Left ventricle myocardium superior (tissue), 1 donor: ENCODE data around the gene BSDC1. TPM values are rescaled to one million over a fixed set of nuclear protein-coding genes. Genes with fewer than 3 reads are reported as not detected.
A peak's percentile ranks its signal among the peaks of the same experiment; 100 is the strongest.
"Not testable (repeated sequence)": the region's sequence is repeated elsewhere in the genome, so short reads cannot be mapped to it uniquely, and the experiment has no call there.

Experiments
- ATAC-seq: fragments of 200-7000 bp; cut with Tn5 transposase; one replicate; pipeline ENCODE4 v1.9.1; 2020; ENCODE audit warnings: mild to moderate bottlenecking, moderate library complexity
- DNase-seq: peaks from one replicate; pipeline ENCODE4 v3.0.0-alpha.2; 2020
- intact Hi-C: fragments of 100-400 bp; cut with micrococcal nuclease; formaldehyde crosslinking; loops from one replicate; pipeline ENCODE4 v1.11.0; 2022
- total RNA-seq: library from RNA; stranded (reverse); fragmentation: NEBNext Ultra II Directional; extraction: Animal tissue kit (Norgen Biotek cat#: 25700); gene quantifications from one replicate; pipeline ENCODE4 v1.2.1, GENCODE V29; 2021
- donor health status: DM: no; HTN: yes; CAD: no; lungs with severe emphysema.

The BSDC1 gene
- total RNA-seq, 1 donor from 2014 or later = 40.5 TPM

DNA sequence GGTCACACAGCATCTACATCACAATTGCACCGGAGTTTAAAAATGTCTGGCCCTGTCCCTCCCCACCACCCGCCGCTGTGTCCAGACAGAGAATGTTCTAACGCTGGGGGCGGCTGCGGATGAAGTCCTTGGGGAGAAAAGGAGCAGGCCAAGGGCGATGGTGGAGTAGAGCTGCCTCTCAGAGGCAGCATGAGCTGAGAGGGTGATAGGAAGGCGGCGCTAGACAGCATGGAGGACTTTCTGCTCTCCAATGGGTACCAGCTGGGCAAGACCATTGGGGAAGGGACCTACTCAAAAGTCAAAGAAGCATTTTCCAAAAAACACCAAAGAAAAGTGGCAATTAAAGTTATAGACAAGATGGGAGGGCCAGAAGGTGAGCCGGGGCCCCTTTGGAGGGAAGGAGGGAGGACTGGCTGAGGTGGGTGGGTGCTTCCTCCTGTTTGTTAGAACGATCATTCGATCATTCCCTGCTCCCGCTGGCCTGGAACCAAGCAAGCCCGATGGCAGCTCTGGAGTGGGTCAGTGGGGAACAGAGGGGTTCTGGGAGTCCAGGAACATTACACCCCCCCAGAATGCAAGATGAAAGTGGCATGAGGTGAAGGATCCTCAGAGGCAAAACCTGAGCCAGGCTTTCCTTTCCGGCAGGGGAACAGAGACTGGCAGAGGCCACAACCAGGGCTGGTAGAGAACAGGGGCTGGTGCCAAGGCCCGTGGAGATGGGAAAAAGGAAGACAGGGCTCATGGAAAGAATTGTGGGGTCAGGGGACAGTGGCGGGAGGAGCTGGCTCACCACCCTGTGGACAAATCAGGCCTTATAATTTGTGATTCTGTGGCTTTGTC, 31.5 kb downstream of the BSDC1 start, which contains the start of the genes FAM229A and TSSK3:
FAM229A (minus strand) TSS at position 12 of the 840 bp plus-strand sequence. CDS start 394 bp downstream, outside the sequence.
TSSK3 (plus strand) TSS at position 66 of the 840 bp plus-strand sequence; CDS start at position 229, 163 bp downstream.
- intact Hi-C loops = no loop called here
- peak; percentile 31 for ATAC-seq
- DNase-seq = no peak

DNA sequence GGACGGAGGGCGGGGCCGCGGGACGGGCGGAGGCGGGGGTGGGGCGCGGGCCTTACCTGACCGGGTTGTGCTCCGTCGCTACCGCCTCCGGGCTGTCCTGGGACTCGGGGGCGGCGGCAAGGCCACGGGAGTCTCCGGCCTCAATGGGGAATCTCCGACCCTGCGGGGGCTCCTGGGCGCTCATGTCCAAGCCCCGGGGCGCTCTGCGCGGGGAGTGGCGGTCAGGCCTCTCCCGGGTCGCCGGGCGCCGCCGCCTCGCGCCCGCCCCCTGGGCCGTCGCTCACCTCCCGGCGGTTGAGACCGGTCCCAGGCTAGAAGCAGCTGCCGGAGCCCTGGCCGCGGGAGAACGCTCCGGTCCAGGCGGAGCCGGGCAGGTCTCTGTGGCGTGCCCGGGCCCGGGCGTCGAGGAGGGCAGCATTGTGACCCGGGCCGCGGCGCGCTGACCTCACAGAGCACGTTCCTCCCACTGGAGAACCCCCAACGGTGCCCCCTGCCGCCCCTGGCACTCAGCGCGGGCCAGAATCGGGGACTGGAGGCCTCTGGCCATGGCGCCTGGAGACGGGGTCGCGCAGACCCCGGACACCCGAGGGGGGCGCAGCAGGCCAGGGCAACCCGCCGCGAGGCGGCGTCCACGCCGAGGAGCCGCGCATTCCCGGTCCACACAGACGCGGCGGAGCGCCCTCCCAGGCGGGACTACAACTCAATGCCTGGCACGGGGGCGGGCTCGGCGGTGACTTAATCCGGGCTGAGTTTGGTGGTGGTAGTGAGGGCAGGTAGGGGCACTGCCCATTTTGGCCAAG, 32.4 kb downstream of the BSDC1 start:
- intact Hi-C loops = no loop called here
- ATAC-seq (peak; percentile 80), DNase-seq (peak; percentile 80)

- DNase-seq = no peak
- intact Hi-C loops = no loop called here
- no peak for ATAC-seq
Observed at GRCh38 chr1:32361308-32361673, 33.0 kb downstream of the BSDC1 start.

DNA sequence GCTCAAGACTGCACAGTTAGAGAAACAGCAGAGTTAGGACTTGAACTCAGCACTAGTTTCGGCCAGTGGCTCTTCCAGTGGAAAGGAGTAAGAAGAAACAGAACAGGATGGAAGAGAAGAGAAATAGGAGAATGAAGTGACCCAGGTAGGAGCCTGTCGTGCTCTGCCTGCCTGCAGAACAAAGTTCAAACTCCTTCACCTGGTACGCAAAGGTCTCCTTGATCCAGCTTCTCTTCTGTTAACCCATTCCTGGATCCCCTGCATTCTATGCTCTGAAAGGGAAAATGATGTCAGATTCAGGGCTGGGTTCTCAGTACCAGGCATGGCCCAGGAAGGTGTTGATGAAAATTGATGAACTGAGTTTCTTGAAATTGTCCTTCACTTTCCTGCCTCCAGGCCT, 35.8 kb downstream of the BSDC1 start:
- DNase-seq = no peak
- intact Hi-C loops = no loop called here
- ATAC-seq = no peak

GRCh38 chr1:32357614-32358013, 36.6 kb downstream of the BSDC1 start:
- ATAC-seq (no peak), DNase-seq (no peak)
- intact Hi-C loops = no loop called here

DNA sequence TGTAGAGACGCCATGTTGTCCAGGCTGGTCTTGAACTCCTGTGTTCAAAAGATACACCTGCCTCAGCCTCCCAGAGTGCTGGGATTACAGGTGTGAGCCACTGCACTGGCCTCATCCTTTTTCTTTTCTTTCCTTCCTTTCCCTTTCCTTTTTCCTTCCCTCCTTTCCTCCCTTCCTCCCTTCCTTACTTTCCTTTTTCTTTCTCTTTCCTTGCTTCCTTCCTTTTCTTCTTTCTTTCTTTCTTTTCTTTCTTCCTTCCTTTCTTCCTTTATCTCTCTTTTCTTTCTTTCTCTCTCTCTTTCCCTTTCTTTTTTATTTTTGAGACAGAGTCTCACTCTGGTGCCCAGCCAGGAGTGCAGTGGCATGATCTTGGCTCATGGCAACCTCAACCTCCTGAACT, 37.8 kb downstream of the BSDC1 start:
- intact Hi-C loops = no loop called here
- ATAC-seq = no peak
- no peak for DNase-seq

DNA sequence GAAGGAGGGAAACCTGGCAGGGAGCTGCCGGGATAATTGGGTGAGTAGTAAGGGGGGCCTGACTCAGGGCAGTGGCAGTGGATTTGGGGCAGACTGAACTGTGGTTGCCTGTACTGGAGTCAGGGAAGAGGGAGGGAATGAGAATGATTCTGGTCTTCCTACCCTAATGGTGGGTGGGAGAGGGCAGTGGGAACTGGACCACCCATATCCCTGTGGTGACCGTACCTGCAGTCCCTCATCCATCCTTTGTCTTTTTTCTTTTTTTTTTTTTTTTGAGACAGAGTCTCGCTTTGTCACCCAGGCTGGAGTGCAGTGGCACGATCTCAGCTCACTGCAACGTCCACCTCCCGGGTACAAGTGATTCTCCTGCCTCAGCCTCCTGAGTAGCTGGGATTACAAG, 38.5 kb downstream of the BSDC1 start:
- ATAC-seq, DNase-seq, intact Hi-C loops: not testable (repeated sequence)

GRCh38 chr1:32353886-32354570, 40.2 kb downstream of the BSDC1 start:
- intact Hi-C loops = no loop called here
- ATAC-seq (peak; percentile 17), DNase-seq (peak; percentile 68)

- DNase-seq = peak; percentile 63
- peak; percentile 8 for ATAC-seq
- intact Hi-C loops = no loop called here
Observed at GRCh38 chr1:32353431-32353830, 40.8 kb downstream of the BSDC1 start.

DNA sequence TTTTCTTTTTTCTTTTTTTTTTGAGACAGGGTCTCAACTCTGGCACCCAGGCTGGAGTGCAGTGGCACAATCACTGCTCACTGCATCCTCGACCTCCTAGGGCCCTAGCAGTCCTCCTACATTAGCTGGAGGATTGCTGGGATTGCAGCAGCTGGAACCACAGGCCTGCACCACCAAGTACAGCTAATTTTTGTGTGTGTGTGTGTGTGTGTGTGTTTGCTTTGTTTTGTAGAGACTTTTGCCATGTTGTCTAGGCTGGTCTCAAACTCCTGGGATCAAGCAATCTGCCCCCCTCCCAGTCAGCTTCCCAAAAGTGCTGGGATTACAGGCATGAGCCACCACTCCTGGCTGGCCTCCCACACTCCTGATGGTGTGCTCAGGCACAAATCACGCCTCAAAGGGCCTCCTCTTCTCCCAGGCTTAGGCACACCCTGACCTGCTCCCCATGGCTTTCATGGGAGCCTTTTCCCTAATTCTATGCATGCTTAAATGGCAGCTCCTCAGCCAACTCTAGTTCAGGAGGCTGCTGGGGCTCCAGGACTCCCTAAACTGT, 41.3 kb downstream of the BSDC1 start:
- DNase-seq (peak; percentile 49), ATAC-seq (no peak)
- intact Hi-C loops = no loop called here

- intact Hi-C loops = no loop called here
- ATAC-seq (no peak), DNase-seq (no peak)
Observed at GRCh38 chr1:32352239-32352745, 41.9 kb downstream of the BSDC1 start.

- ATAC-seq (peak; percentile 90), DNase-seq (peak; percentile 97)
- intact Hi-C loops = no loop called here
Observed at GRCh38 chr1:32351399-32352238, 42.6 kb downstream of the BSDC1 start.

GRCh38 chr1:32350785-32351398, 43.3 kb downstream of the BSDC1 start:
- peak; percentile 87 for DNase-seq
- peak; percentile 63 for ATAC-seq
- intact Hi-C loops = no loop called here

- ATAC-seq (no peak), DNase-seq (peak; percentile 70)
- intact Hi-C loops = no loop called here
Observed at GRCh38 chr1:32349211-32349708, 45.0 kb downstream of the BSDC1 start.

DNA sequence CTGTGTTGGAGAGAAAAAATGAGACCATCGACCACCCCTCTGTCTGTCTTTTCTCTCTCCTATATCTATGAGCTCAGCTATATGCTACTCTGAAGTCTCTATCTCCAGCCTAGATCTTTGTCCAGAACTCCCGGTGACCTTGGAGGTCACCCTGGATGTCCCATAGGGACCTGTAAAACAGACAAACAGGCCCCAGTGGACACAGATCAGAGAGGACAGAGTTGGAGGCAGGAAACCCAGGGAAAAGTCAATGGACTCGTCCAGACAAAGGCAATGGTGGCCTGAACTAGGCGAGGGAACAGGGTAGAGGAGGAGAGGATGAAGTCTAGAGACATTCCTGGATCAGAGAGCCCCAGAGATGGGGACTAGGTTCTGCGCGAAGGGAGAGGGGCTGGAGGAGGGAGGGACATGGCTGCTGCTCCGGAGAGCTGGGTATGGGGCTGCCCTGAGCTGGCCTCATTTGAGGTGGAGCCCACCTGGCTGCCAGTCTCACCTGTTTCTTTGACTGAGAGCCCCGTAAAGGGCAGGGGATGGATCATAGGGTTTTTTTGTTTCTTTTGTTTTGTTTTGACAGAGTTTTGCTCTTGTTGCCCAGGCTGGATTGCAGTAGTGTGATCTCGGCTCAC, 47.6 kb downstream of the BSDC1 start:
- intact Hi-C loops = no loop called here
- DNase-seq = no peak
- no peak for ATAC-seq

GRCh38 chr1:32345289-32345827, 48.9 kb downstream of the BSDC1 start:
- no peak for ATAC-seq
- intact Hi-C loops = no loop called here
- DNase-seq = no peak

GRCh38 chr1:32342704-32343103, 51.5 kb downstream of the BSDC1 start:
- ATAC-seq (no peak), DNase-seq (no peak)
- intact Hi-C loops = no loop called here
